ENCODE data around the gene PAH. TPM values are rescaled to one million over a fixed set of nuclear protein-coding genes. Genes with fewer than 3 reads are reported as not detected.

PAH gene
- total RNA-seq, 1 experiment from 2014 or later, result 5.7 TPM

DNA sequence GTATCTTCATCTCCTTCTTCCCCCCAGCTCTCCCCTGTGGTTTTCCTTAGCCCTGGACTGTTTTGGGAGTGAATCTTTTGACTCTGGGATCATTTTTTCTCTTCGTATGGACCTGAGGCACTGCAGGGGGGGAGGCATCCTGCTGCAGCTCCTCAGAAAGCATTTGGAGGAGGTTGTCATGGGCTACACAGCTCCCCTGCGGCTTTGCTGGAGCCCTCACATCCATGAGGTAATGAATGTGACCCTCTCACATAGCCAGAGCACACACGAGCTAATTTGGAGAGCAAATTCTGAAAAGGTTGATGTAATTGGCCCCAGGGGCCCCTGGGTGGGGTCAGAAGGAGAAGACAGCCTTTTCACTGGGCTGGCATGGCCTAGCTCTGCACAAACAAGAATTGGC, 110.9 kb downstream of the PAH start:
- no peaks in the 10 kb centered on the region; the same call in 1 of the 2 replicates for H3K27me3 Mint-ChIP-seq (ENCODE audit: low read depth)
- peaks cover 7% of the 10 kb centered on the region for H3K4me1 Mint-ChIP-seq
- CTCF ChIA-PET, result interaction anchor here (1.0 to 2.4 kb wide), 4 partner anchors 10 to 73 kb away, joined by 3 to 11 read pairs (median 4); no protein-coding TSS in a partner anchor
- POLR2A ChIA-PET, result no interaction called here
- no peak overlapping the region for H3K27ac Mint-ChIP-seq
- H3K9me3 Mint-ChIP-seq, result no peaks in the 10 kb centered on the region
- ATAC-seq (no peak), DNase-seq (ENCODE audit: low spot score) (no peak)
- no peak overlapping the region for H3K4me3 Mint-ChIP-seq
- no peaks in the 10 kb centered on the region for H3K36me3 Mint-ChIP-seq
- TF ChIP-seq GTF2I (CRISPR knock-in tag; conservative IDR thresholded peaks at IDR 0.05) (no peak), MYBL2 (CRISPR knock-in tag; IDR thresholded peaks at IDR 0.05) (no peak), OVOL2 (CRISPR knock-in tag; IDR thresholded peaks at IDR 0.05; ENCODE audit: borderline replicate concordance) (no peak), NFATC4 (CRISPR knock-in tag; IDR thresholded peaks at IDR 0.05) (no peak), FOXP1 (CRISPR knock-in tag; IDR thresholded peaks at IDR 0.05; ENCODE audit: borderline replicate concordance) (no peak), ZNF396 (CRISPR knock-in tag; IDR thresholded peaks at IDR 0.05; ENCODE audit: borderline replicate concordance) (no peak), ZNF671 (CRISPR knock-in tag; IDR thresholded peaks at IDR 0.05) (no peak), STAT6 (CRISPR knock-in tag; conservative IDR thresholded peaks at IDR 0.05; ENCODE audit: low read depth) (no peak), IRF2 (CRISPR knock-in tag; IDR thresholded peaks at IDR 0.05; ENCODE audit: borderline replicate concordance, low read depth) (no peak)
- TF ChIP-seq, protein P1, sequence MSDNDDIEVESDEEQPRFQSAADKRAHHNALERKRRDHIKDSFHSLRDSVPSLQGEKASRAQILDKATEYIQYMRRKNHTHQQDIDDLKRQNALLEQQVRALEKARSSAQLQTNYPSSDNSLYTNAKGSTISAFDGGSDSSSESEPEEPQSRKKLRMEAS (CRISPR knock-in tag; IDR thresholded peaks at IDR 0.05), result no peak
- TF ChIP-seq, protein P2, sequence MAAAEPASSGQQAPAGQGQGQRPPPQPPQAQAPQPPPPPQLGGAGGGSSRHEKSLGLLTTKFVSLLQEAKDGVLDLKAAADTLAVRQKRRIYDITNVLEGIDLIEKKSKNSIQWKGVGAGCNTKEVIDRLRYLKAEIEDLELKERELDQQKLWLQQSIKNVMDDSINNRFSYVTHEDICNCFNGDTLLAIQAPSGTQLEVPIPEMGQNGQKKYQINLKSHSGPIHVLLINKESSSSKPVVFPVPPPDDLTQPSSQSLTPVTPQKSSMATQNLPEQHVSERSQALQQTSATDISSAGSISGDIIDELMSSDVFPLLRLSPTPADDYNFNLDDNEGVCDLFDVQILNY (CRISPR knock-in tag; IDR thresholded peaks at IDR 0.05), result no peak

GRCh38 chr12:102800565-102800964, 116.5 kb downstream of the PAH start:
- CTCF ChIA-PET, result no interaction called here

More at GRCh38 chr12:102800565-102800964, 116.5 kb downstream of the PAH start:
- no peak for TF ChIP-seq NR3C1 (CRISPR knock-in tag; conservative IDR thresholded peaks at IDR 0.05; ENCODE audit: low read depth)
- TF ChIP-seq ZNF396 (CRISPR knock-in tag; IDR thresholded peaks at IDR 0.05; ENCODE audit: borderline replicate concordance), result no peak
- no peak for TF ChIP-seq KAT7 (CRISPR knock-in tag; IDR thresholded peaks at IDR 0.05; ENCODE audit: borderline replicate concordance)
- TF ChIP-seq, protein P3, sequence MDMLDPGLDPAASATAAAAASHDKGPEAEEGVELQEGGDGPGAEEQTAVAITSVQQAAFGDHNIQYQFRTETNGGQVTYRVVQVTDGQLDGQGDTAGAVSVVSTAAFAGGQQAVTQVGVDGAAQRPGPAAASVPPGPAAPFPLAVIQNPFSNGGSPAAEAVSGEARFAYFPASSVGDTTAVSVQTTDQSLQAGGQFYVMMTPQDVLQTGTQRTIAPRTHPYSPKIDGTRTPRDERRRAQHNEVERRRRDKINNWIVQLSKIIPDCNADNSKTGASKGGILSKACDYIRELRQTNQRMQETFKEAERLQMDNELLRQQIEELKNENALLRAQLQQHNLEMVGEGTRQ (CRISPR knock-in tag; IDR thresholded peaks at IDR 0.05), result no peak
- TF ChIP-seq JAZF1 (CRISPR knock-in tag; IDR thresholded peaks at IDR 0.05), result no peak
- TF ChIP-seq TEAD1 (CRISPR knock-in tag; IDR thresholded peaks at IDR 0.05), result no peak
- TF ChIP-seq, protein P4, sequence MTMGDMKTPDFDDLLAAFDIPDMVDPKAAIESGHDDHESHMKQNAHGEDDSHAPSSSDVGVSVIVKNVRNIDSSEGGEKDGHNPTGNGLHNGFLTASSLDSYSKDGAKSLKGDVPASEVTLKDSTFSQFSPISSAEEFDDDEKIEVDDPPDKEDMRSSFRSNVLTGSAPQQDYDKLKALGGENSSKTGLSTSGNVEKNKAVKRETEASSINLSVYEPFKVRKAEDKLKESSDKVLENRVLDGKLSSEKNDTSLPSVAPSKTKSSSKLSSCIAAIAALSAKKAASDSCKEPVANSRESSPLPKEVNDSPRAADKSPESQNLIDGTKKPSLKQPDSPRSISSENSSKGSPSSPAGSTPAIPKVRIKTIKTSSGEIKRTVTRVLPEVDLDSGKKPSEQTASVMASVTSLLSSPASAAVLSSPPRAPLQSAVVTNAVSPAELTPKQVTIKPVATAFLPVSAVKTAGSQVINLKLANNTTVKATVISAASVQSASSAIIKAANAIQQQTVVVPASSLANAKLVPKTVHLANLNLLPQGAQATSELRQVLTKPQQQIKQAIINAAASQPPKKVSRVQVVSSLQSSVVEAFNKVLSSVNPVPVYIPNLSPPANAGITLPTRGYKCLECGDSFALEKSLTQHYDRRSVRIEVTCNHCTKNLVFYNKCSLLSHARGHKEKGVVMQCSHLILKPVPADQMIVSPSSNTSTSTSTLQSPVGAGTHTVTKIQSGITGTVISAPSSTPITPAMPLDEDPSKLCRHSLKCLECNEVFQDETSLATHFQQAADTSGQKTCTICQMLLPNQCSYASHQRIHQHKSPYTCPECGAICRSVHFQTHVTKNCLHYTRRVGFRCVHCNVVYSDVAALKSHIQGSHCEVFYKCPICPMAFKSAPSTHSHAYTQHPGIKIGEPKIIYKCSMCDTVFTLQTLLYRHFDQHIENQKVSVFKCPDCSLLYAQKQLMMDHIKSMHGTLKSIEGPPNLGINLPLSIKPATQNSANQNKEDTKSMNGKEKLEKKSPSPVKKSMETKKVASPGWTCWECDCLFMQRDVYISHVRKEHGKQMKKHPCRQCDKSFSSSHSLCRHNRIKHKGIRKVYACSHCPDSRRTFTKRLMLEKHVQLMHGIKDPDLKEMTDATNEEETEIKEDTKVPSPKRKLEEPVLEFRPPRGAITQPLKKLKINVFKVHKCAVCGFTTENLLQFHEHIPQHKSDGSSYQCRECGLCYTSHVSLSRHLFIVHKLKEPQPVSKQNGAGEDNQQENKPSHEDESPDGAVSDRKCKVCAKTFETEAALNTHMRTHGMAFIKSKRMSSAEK (CRISPR knock-in tag; IDR thresholded peaks at IDR 0.05; ENCODE audit: borderline replicate concordance), result no peak
- no peak for TF ChIP-seq IRF1 (CRISPR knock-in tag; IDR thresholded peaks at IDR 0.05)
- no peak for TF ChIP-seq ZNF317 (CRISPR knock-in tag; IDR thresholded peaks at IDR 0.05; ENCODE audit: borderline replicate concordance, low read depth)
- TF ChIP-seq, protein P5, sequence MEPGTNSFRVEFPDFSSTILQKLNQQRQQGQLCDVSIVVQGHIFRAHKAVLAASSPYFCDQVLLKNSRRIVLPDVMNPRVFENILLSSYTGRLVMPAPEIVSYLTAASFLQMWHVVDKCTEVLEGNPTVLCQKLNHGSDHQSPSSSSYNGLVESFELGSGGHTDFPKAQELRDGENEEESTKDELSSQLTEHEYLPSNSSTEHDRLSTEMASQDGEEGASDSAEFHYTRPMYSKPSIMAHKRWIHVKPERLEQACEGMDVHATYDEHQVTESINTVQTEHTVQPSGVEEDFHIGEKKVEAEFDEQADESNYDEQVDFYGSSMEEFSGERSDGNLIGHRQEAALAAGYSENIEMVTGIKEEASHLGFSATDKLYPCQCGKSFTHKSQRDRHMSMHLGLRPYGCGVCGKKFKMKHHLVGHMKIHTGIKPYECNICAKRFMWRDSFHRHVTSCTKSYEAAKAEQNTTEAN (CRISPR knock-in tag; IDR thresholded peaks at IDR 0.05), result no peak
- no peak for TF ChIP-seq MXD4 (CRISPR knock-in tag; IDR thresholded peaks at IDR 0.05; ENCODE audit: borderline replicate concordance)
- TF ChIP-seq NFE2L1 (CRISPR knock-in tag; IDR thresholded peaks at IDR 0.05), result no peak
- TF ChIP-seq ZNF121 (CRISPR knock-in tag; IDR thresholded peaks at IDR 0.05), result no peak
- TF ChIP-seq ZNF232 (CRISPR knock-in tag; IDR thresholded peaks at IDR 0.05), result no peak
- TF ChIP-seq FOXK1 (CRISPR knock-in tag; IDR thresholded peaks at IDR 0.05), result no peak
- TF ChIP-seq OVOL2 (CRISPR knock-in tag; IDR thresholded peaks at IDR 0.05; ENCODE audit: borderline replicate concordance), result no peak
- no peaks in the 10 kb centered on the region; the same call in 1 of the 2 replicates for H3K27me3 Mint-ChIP-seq (ENCODE audit: low read depth)
- DNase-seq (ENCODE audit: low spot score), result no peak
- ATAC-seq, result no peak
- H3K4me3 Mint-ChIP-seq, result no peak overlapping the region
- POLR2A ChIA-PET, result no interaction called here
- H3K4me1 Mint-ChIP-seq, result peaks cover under 1% of the 10 kb centered on the region; the same call in 1 of the 2 replicates
- no peak overlapping the region for H3K27ac Mint-ChIP-seq
- H3K36me3 Mint-ChIP-seq, result no peaks in the 10 kb centered on the region
- no peaks in the 10 kb centered on the region for H3K9me3 Mint-ChIP-seq
